ENCODE measurements around the gene GUCD1.
A peak's percentile ranks its signal among the peaks of the same experiment; 100 is the strongest.
"Not testable (repeated sequence)": the region's sequence is repeated elsewhere in the genome, so short reads cannot be mapped to it uniquely, and the experiment has no call there.

The GUCD1 gene

GRCh38 chr22:24563246-24563645 is 8.3 kb upstream of the GUCD1 start:
- DNase-seq = no peak

- DNase-seq = no peak
Measured at GRCh38 chr22:24559471-24559870, 4.5 kb upstream of the GUCD1 start.

GRCh38 chr22:24555165-24556039 is 464 bp upstream of the GUCD1 start, which contains the start of gene SNRPD3:
Gene SNRPD3, plus strand, starts transcription at chr22:24555999. Its CDS starts 1,676 bp downstream, at chr22:24557675.
- DNase-seq = peak; percentile 89

- DNase-seq = no peak
Measured at GRCh38 chr22:24553597-24554312, 1.2 kb downstream of the GUCD1 start.

- DNase-seq = not testable (repeated sequence)
Measured at GRCh38 chr22:24552503-24553286, 2.2 kb downstream of the GUCD1 start.

- DNase-seq = no peak
Measured at GRCh38 chr22:24550902-24551435, 4.0 kb downstream of the GUCD1 start.

- no peak for DNase-seq
Measured at GRCh38 chr22:24550028-24550901, 4.7 kb downstream of the GUCD1 start.

- no peak for DNase-seq
Measured at GRCh38 chr22:24548812-24549211, 6.1 kb downstream of the GUCD1 start.

- no peak for DNase-seq
Measured at GRCh38 chr22:24543679-24544243, 11.2 kb downstream of the GUCD1 start.

- no peak for DNase-seq
Measured at GRCh38 chr22:24543185-24543601, 11.7 kb downstream of the GUCD1 start.

- no peak for DNase-seq
Measured at GRCh38 chr22:24542641-24543040, 12.3 kb downstream of the GUCD1 start.

- DNase-seq = no peak
Measured at GRCh38 chr22:24541681-24542515, 13.0 kb downstream of the GUCD1 start.

GRCh38 chr22:24540470-24540869 is 14.5 kb downstream of the GUCD1 start:
- no peak for DNase-seq

GRCh38 chr22:24536089-24536488 is 18.8 kb downstream of the GUCD1 start:
- no peak for DNase-seq

- no peak for DNase-seq
Measured at GRCh38 chr22:24535348-24535747, 19.6 kb downstream of the GUCD1 start.

GRCh38 chr22:24532075-24532474 is 22.9 kb downstream of the GUCD1 start:
- DNase-seq = no peak

GRCh38 chr22:24530968-24531367 is 24.0 kb downstream of the GUCD1 start:
- DNase-seq = not testable (repeated sequence)

GRCh38 chr22:24529898-24530297 is 25.0 kb downstream of the GUCD1 start:
- DNase-seq = no peak

- DNase-seq = no peak
Measured at GRCh38 chr22:24526191-24526590, 28.7 kb downstream of the GUCD1 start.

GRCh38 chr22:24525416-24526037 is 29.4 kb downstream of the GUCD1 start:
- peak; percentile 50 for DNase-seq
